Prostate gland (tissue), 2 donors: ENCODE measurements around the gene OGFOD1. TPM values are rescaled to one million over a fixed set of nuclear protein-coding genes. Genes with fewer than 3 reads are reported as not detected.
"Not testable (repeated sequence)": the region's sequence is repeated elsewhere in the genome, so short reads cannot be mapped to it uniquely, and the experiment has no call there.

Experiments used
- DNase-seq: peaks from one replicate; pipeline ENCODE4 v3.0.0-alpha.2; 2019; ENCODE audit warnings: low spot score
- H3K27ac ChIP-seq, 2 donors: fragments of 200-600 bp; sonication (generic); 2 replicates each; pipeline ENCODE4 v1.5.1; 2017 to 2019
- H3K27me3 ChIP-seq: fragments of 200-600 bp; sonication (generic); replicated peaks from 2 replicates; pipeline ENCODE4 v1.5.1; 2019; ENCODE audit not compliant: insufficient read depth
- H3K36me3 ChIP-seq, 2 donors: fragments of 200-600 bp; sonication (generic); 1 replicate in 1 of 2; 2 replicates in 1 of 2; pipeline versions ENCODE4 v1.5.1 to v1.8.1; 2017 to 2019
- H3K4me1 ChIP-seq: fragments of 200-600 bp; sonication (generic); replicated peaks from 2 replicates; pipeline ENCODE4 v1.5.1; 2019
- H3K4me3 ChIP-seq, 2 donors: fragments of 200-600 bp; sonication (generic); 2 replicates each; pipeline ENCODE4 v1.5.1; 2017 to 2019
- H3K9me3 ChIP-seq: fragments of 200-600 bp; sonication (generic); 2 replicates; pipeline ENCODE4 v1.5.1; 2017
- CTCF ChIP-seq, 4 experiments: fragments of 200-600 bp in 2 of 4; fragments of 450-650 bp in 2 of 4; sonication (generic) in 2 of 4; IDR thresholded peaks; 1 replicate in 3 of 4; 2 replicates in 1 of 4; pipeline ENCODE4 v1.5.1; 2016 to 2019; ENCODE audit warnings: antibody characterized with exemption in 4 of 4, mild to moderate bottlenecking in 2 of 4, moderate library complexity in 2 of 4
- POLR2A ChIP-seq: fragments of 450-650 bp; IDR thresholded peaks from one replicate; pipeline ENCODE4 v1.6.1; 2016; ENCODE audit warnings: antibody characterized with exemption, mild to moderate bottlenecking
- POLR2AphosphoS5 ChIP-seq: sonication (generic); formaldehyde crosslinking; IDR thresholded peaks from one replicate; pipeline ENCODE4 v1.6.1; 2017; ENCODE audit warnings: antibody characterized with exemption
- WGBS: methylation state at CpG from one replicate; pipeline ENCODE4 v1.1.5; 2018; 5-methylcytosine and 5-hydroxymethylcytosine counted together
- intact Hi-C: fragments of 100-400 bp; cut with DNase I; formaldehyde crosslinking; loops from one replicate; pipeline ENCODE4 v1.14.2; 2022
- total RNA-seq, 2 donors: library from RNA; depleted of rRNA; stranded (reverse); fragments of >200 nt; gene quantifications; one replicate each; pipeline ENCODE4 v1.1.0, GENCODE V29; 2016

OGFOD1 gene
- total RNA-seq, 2 donors from 2014 or later: 18.5 to 57.2 TPM

GRCh38 chr16:56481468-56482122 is 30.2 kb downstream of the OGFOD1 start:
- DNase-seq: no peak
- 53% methylated on average over 2 of the region's 2 CpGs for WGBS
- no peaks in the 10 kb centered on the region for H3K27me3 ChIP-seq
- no peaks in the 10 kb centered on the region for H3K9me3 ChIP-seq
- TF ChIP-seq CTCF (IDR thresholded peaks at IDR 0.05) (no peak), POLR2AphosphoS5 (no peak), POLR2A (no peak)
- H3K36me3 ChIP-seq: peaks cover 0 to 2% of the 10 kb centered on the region in 2 donors
- no peak overlapping the region for H3K27ac ChIP-seq
- H3K4me3 ChIP-seq: no peak overlapping the region
- intact Hi-C loops: no loop called here
- H3K4me1 ChIP-seq: no peaks in the 10 kb centered on the region

GRCh38 chr16:56482683-56483236 is 31.4 kb downstream of the OGFOD1 start:
- Histone ChIP-seq H3K4me1 (no peaks in the 10 kb centered on the region), H3K4me3 (no peak overlapping the region), H3K36me3 (no peaks in the 10 kb centered on the region), H3K9me3 (no peaks in the 10 kb centered on the region), H3K27ac (no peak overlapping the region), H3K27me3 (no peaks in the 10 kb centered on the region)
- no peak for DNase-seq
- 74% methylated on average over 5 of the region's 5 CpGs for WGBS
- TF ChIP-seq CTCF (IDR thresholded peaks at IDR 0.05) (no peak), POLR2A (no peak), POLR2AphosphoS5 (no peak)
- intact Hi-C loops: no loop called here

GRCh38 chr16:56483394-56483793 is 32.0 kb downstream of the OGFOD1 start:
- intact Hi-C loops: no loop called here

GRCh38 chr16:56488035-56488434 is 36.7 kb downstream of the OGFOD1 start:
- no peaks in the 10 kb centered on the region for H3K4me1 ChIP-seq
- intact Hi-C loops: no loop called here

More at GRCh38 chr16:56483394-56483793, 32.0 kb downstream of the OGFOD1 start:
- no peaks in the 10 kb centered on the region for H3K27me3 ChIP-seq
- H3K4me1 ChIP-seq: no peaks in the 10 kb centered on the region
- no peak for DNase-seq
- TF ChIP-seq POLR2A (no peak), POLR2AphosphoS5 (no peak), CTCF (IDR thresholded peaks at IDR 0.05) (no peak)
- H3K9me3 ChIP-seq: no peaks in the 10 kb centered on the region
- no peak overlapping the region for H3K4me3 ChIP-seq
- no peak overlapping the region for H3K27ac ChIP-seq
- H3K36me3 ChIP-seq: no peaks in the 10 kb centered on the region

GRCh38 chr16:56488868-56489267 is 37.5 kb downstream of the OGFOD1 start:
- DNase-seq, intact Hi-C loops, H3K4me3 ChIP-seq, H3K27me3 ChIP-seq, H3K27ac ChIP-seq, H3K4me1 ChIP-seq, H3K9me3 ChIP-seq, H3K36me3 ChIP-seq: not testable (repeated sequence)
- WGBS: 92% methylated on average over 1 of the region's 1 CpG

More at GRCh38 chr16:56488035-56488434, 36.7 kb downstream of the OGFOD1 start:
- DNase-seq: no peak
- Histone ChIP-seq H3K9me3 (no peaks in the 10 kb centered on the region), H3K4me3 (no peak overlapping the region), H3K36me3 (no peaks in the 10 kb centered on the region), H3K27ac (no peak overlapping the region), H3K27me3 (no peaks in the 10 kb centered on the region)
- TF ChIP-seq POLR2AphosphoS5 (no peak), POLR2A (no peak), CTCF (IDR thresholded peaks at IDR 0.05) (no peak)
- WGBS: 41% methylated on average over 5 of the region's 5 CpGs
